Endothelial cell of umbilical vein (primary cell): ENCODE results near the gene MALRD1. TPM values are rescaled to one million over a fixed set of nuclear protein-coding genes. Genes with fewer than 3 reads are reported as not detected.

ENCODE experiments used
- BruUV-seq: library from RNA; stranded (reverse); fragments of 400-500 nt; replicated peaks from 2 replicates; lab custom pipeline; 2021; lab: Mats Ljungman, UMichigan
- CTCF ChIA-PET: fragments of 300-600, 350-600 bp; sonication (Branson Sonifier 250); formaldehyde crosslinking; loops from one replicate; lab custom pipeline; 2021; ENCODE audit warnings: antibody characterized with exemption, inconsistent platforms; lab: Charles Lee
- POLR2A ChIA-PET: fragments of 300-600, 350-600 bp; sonication (Branson Sonifier 250); formaldehyde crosslinking; loops from one replicate; lab custom pipeline; 2021; ENCODE audit warnings: antibody characterized with exemption, inconsistent platforms; lab: Charles Lee
- DNase-seq: peaks from one replicate; pipeline ENCODE4 v3.0.0-alpha.2; 2011; ENCODE audit warnings: low read depth, low spot score
- FAIRE-seq: peaks from 2 replicates; lab custom pipeline; 2011; peaks lifted over from hg19 to GRCh38; lab: Jason Lieb, UNC
- H2AFZ ChIP-seq: 2 replicates; pipeline ENCODE4 v1.6.0; 2012; ENCODE audit warnings: low read depth, low read length, control low read depth, inconsistent platforms
- H3K27ac ChIP-seq: 2 replicates; pipeline ENCODE4 v1.5.1; 2011; ENCODE audit warnings: low read depth, mild to moderate bottlenecking, control low read depth, low read length, moderate library complexity; ENCODE audit not compliant: insufficient read depth
- H3K27me3 ChIP-seq, 2 experiments: 2 replicates each; pipeline versions ENCODE4 v1.6.0 to v1.6.1; 2011; ENCODE audit warnings: low read length in 2 of 2, mixed read lengths in 1 of 2; ENCODE audit not compliant: control insufficient read depth in 2 of 2, insufficient read depth in 2 of 2
- H3K36me3 ChIP-seq, 2 experiments: 2 replicates in 1 of 2; 3 replicates in 1 of 2; pipeline ENCODE4 v1.5.1; 2011; ENCODE audit warnings: low read length in 2 of 2, mild to moderate bottlenecking in 1 of 2, moderate library complexity in 1 of 2; ENCODE audit not compliant: control insufficient read depth in 2 of 2, insufficient read depth in 2 of 2; ENCODE audit errors: extremely low read depth in 1 of 2
- H3K4me1 ChIP-seq: 3 replicates; pipeline ENCODE4 v1.5.1; 2011; ENCODE audit warnings: mild to moderate bottlenecking, low read length; ENCODE audit not compliant: control insufficient read depth, insufficient read depth; ENCODE audit errors: extremely low read depth
- H3K4me2 ChIP-seq: 2 replicates; pipeline ENCODE4 v1.6.1; 2011; ENCODE audit warnings: low read length, control low read depth, mixed read lengths; ENCODE audit not compliant: insufficient read depth
- H3K4me3 ChIP-seq, 3 experiments: fragments of 200-600 bp in 1 of 3; sonication (generic), shearing (Covaris generic) in 1 of 3; replicated peaks in 1 of 3; 2 replicates each; pipeline ENCODE4 v1.5.1; 2011 to 2016; ENCODE audit warnings: control low read depth in 3 of 3, low read length in 3 of 3, mild to moderate bottlenecking in 2 of 3, inconsistent platforms in 1 of 3, low read depth in 1 of 3, moderate library complexity in 1 of 3; ENCODE audit not compliant: insufficient read depth in 1 of 3
- H3K79me2 ChIP-seq: 2 replicates; pipeline ENCODE4 v1.6.0; 2012; ENCODE audit warnings: low read length, inconsistent platforms; ENCODE audit not compliant: control insufficient read depth, insufficient read depth
- H3K9ac ChIP-seq: replicated peaks from 2 replicates; pipeline ENCODE3; 2011; ENCODE audit warnings: low read length, control low read depth; ENCODE audit not compliant: insufficient read depth; ENCODE audit errors: extremely low read depth
- H3K9me1 ChIP-seq: replicated peaks from 3 replicates; pipeline ENCODE4 v1.6.0; 2011; ENCODE audit warnings: mild to moderate bottlenecking, low read length; ENCODE audit not compliant: control insufficient read depth, insufficient read depth; ENCODE audit errors: extremely low read depth
- H3K9me3 ChIP-seq: replicated peaks from 2 replicates; pipeline ENCODE4 v1.5.1; 2012; ENCODE audit warnings: low read length, inconsistent platforms; ENCODE audit not compliant: control insufficient read depth, insufficient read depth
- H4K20me1 ChIP-seq: replicated peaks from 2 replicates; pipeline ENCODE3; 2011; ENCODE audit warnings: mild to moderate bottlenecking, low read length; ENCODE audit not compliant: control insufficient read depth, insufficient read depth; ENCODE audit errors: extremely low read depth
- CTCF ChIP-seq, 2 donors: IDR thresholded peaks; 1 replicate in 1 of 2; 2 replicates in 1 of 2; pipeline ENCODE4 v1.5.1; 2011; ENCODE audit warnings: low read length in 2 of 2, mild to moderate bottlenecking in 2 of 2, moderate library complexity in 2 of 2, control low read depth in 1 of 2, inconsistent platforms in 1 of 2, low read depth in 1 of 2; ENCODE audit not compliant: insufficient read depth in 1 of 2; ENCODE audit errors: extremely low read depth in 1 of 2
- EZH2 ChIP-seq: IDR thresholded peaks from 2 replicates; pipeline ENCODE4 v1.6.1; 2012; ENCODE audit warnings: borderline replicate concordance, low read depth, mild to moderate bottlenecking, moderate library complexity, low read length, inconsistent platforms; ENCODE audit not compliant: severe bottlenecking
- FOS ChIP-seq: IDR thresholded peaks from 2 replicates; pipeline ENCODE4 v1.6.1; 2011; ENCODE audit warnings: mild to moderate bottlenecking, low read length, moderate library complexity, borderline replicate concordance; ENCODE audit not compliant: insufficient read depth
- GATA2 ChIP-seq: IDR thresholded peaks from 2 replicates; pipeline ENCODE4 v1.7.0; 2011; ENCODE audit warnings: low read depth, mild to moderate bottlenecking, moderate library complexity, mixed read lengths, low read length; ENCODE audit not compliant: insufficient read length, insufficient read depth
- JUN ChIP-seq: IDR thresholded peaks from 2 replicates; pipeline ENCODE4 v1.6.1; 2011; ENCODE audit warnings: borderline replicate concordance, low read depth; ENCODE audit not compliant: insufficient read length, insufficient read depth
- MYC ChIP-seq: IDR thresholded peaks from one replicate; pipeline ENCODE4 v1.6.1; 2011; ENCODE audit warnings: mild to moderate bottlenecking, low read depth, low read length
- POLR2A ChIP-seq: IDR thresholded peaks from 2 replicates; pipeline ENCODE4 v1.6.1; 2012; ENCODE audit warnings: low read depth, mild to moderate bottlenecking, control low read depth, low read length
- POLR2AphosphoS5 ChIP-seq: IDR thresholded peaks from 2 replicates; pipeline ENCODE4 v1.6.1; 2012; ENCODE audit warnings: low read depth, mild to moderate bottlenecking, control low read depth, low read length, moderate library complexity; ENCODE audit not compliant: insufficient read depth
- dilution Hi-C: fragments of 300-500 bp; cut with MboI; formaldehyde crosslinking; loops from one replicate; pipeline ENCODE4 v1.15.0; 2019; ENCODE audit warnings: low sequenced_read_pairs; ENCODE audit not compliant: extremely low pct_ligation_motif_present
- intact Hi-C: fragments of 100-400 bp; cut with micrococcal nuclease; formaldehyde crosslinking; loops from one replicate; pipeline ENCODE4 v1.10.0; 2022
- polyA plus RNA-seq, 4 experiments: library from polyadenylated mRNA; depleted of rRNA in 3 of 4; stranded (reverse) in 3 of 4; unstranded in 1 of 4; fragments of >200 nt; gene quantifications; 2 replicates each; pipeline versions ENCODE4 v1.2.1 to v1.2.3, GENCODE V29; 2011 to 2012; ENCODE audit warnings: missing spikeins in 1 of 4
- total RNA-seq: library from RNA; stranded (reverse); gene quantifications from 2 replicates; pipeline ENCODE4 v1.2.3, GENCODE V29; 2021
- TF ChIP-seq, protein P1 (sequence below): IDR thresholded peaks from 2 replicates; pipeline ENCODE4 v1.6.1; 2011; ENCODE audit not compliant: insufficient read depth, insufficient read length

The MALRD1 gene
- total and polyA plus RNA-seq, 2 donors (not counting 3 experiments of a cell fraction or from before 2014, with no cell fraction given), result not detected

DNA sequence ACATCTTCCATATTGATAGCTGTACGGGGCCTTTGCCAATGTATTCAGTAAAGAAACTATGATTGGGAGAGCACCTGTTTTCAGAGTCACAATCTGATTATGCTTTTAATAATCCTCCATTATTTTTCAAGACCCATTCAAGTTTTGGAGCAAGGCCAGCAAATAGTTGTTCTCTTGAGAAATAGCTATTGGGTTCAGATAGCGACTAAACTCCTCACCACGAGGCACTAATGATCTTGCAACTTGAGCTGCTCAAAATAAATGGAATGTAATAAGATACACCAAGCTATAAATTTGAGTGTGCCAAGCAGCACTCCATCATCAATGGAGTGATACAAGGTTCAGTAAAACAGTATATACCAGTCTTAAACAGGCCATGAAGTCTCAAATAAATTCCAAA, 7.4 kb upstream of the MALRD1 start:
- Histone ChIP-seq H3K4me2 (no peak overlapping the region), H3K9ac (no peak overlapping the region), H3K27me3 (no peaks in the 10 kb centered on the region), H3K9me1 (no peaks in the 10 kb centered on the region), H3K36me3 (no peaks in the 10 kb centered on the region), H3K4me3 (no peak overlapping the region), H4K20me1 (no peaks in the 10 kb centered on the region), H3K79me2 (no peaks in the 10 kb centered on the region), H3K4me1 (no peaks in the 10 kb centered on the region), H2AFZ (no peak overlapping the region), H3K9me3 (peaks cover 2% of the 10 kb centered on the region), H3K27ac (no peak overlapping the region)
- dilution Hi-C loops, result no loop called here
- intact Hi-C loops, result no loop called here
- TF ChIP-seq POLR2A, result no peak
- no peak for TF ChIP-seq POLR2AphosphoS5
- TF ChIP-seq JUN, result no peak
- TF ChIP-seq MYC, result no peak
- no TSS peak for BruUV-seq
- CTCF ChIA-PET, result no interaction called here
- DNase-seq, result no peak
- FAIRE-seq, result no peak
- POLR2A ChIA-PET, result no interaction called here

- dilution Hi-C loops (no loop called here), intact Hi-C loops (no loop called here)
- Histone ChIP-seq H3K4me3 (no peak overlapping the region), H3K4me1 (no peaks in the 10 kb centered on the region), H3K27me3 (no peaks in the 10 kb centered on the region), H3K4me2 (no peak overlapping the region), H4K20me1 (no peaks in the 10 kb centered on the region), H3K36me3 (no peaks in the 10 kb centered on the region), H3K9me1 (no peaks in the 10 kb centered on the region), H3K27ac (no peak overlapping the region), H2AFZ (no peak overlapping the region), H3K79me2 (no peaks in the 10 kb centered on the region), H3K9ac (no peak overlapping the region), H3K9me3 (peaks cover 2% of the 10 kb centered on the region)
- TF ChIP-seq, protein P1, sequence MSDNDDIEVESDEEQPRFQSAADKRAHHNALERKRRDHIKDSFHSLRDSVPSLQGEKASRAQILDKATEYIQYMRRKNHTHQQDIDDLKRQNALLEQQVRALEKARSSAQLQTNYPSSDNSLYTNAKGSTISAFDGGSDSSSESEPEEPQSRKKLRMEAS, result no peak
- no peak for TF ChIP-seq EZH2
- no peak for TF ChIP-seq CTCF (IDR thresholded peaks at IDR 0.05; ENCODE audit: extremely low read depth in 1 of 2, insufficient read depth in 1 of 2, low read depth in 1 of 2, low read length in 2 of 2)
- no peak for TF ChIP-seq POLR2AphosphoS5
- TF ChIP-seq MYC, result no peak
- no peak for TF ChIP-seq JUN
- TF ChIP-seq FOS, result no peak
- no peak for TF ChIP-seq POLR2A
- no peak for TF ChIP-seq GATA2
- FAIRE-seq, result no peak
- ChIA-PET POLR2A (no interaction called here), CTCF (no interaction called here)
- BruUV-seq, result no TSS peak
- DNase-seq, result no peak
These were observed 5.2 kb upstream of the MALRD1 start for GRCh38 chr10:19043431-19043830.
